ENCODE data around the gene VSTM2B. TPM values are rescaled to one million over a fixed set of nuclear protein-coding genes. Genes with fewer than 3 reads are reported as not detected.

The VSTM2B gene
- total RNA-seq, 1 experiment from 2014 or later = 0.31 TPM

- H3K4me1 ChIP-seq (ENCODE audit: insufficient read depth, low read length) = no peaks in the 10 kb centered on the region
- no peak for DNase-seq
- Mint-ChIP-seq H3K27ac (no peak overlapping the region), H3K4me1 (peaks cover 5 to 12% of the 10 kb centered on the region in 2 experiments; a peak in 3 of 4 replicates), H3K9me3 (peaks cover 6 to 9% of the 10 kb centered on the region in 2 experiments; a peak in 3 of 5 replicates), H3K36me3 (ENCODE audit: insufficient read depth in 1 of 3, low read depth in 3 of 3) (peaks cover 3 to 5% (median 4%) of the 10 kb centered on the region in 3 experiments; a peak in 2 of 7 replicates), H3K4me3 (no peak overlapping the region; a peak in 1 of 5 replicates), H3K27me3 (ENCODE audit: low read depth) (peaks cover 7% of the 10 kb centered on the region)
- H3K4me2 ChIP-seq (ENCODE audit: insufficient read depth, insufficient read length, low read length) = no peak overlapping the region
- H3K23ac ChIP-seq (ENCODE audit: insufficient read length, low read depth, low read length) = no peak overlapping the region
- no peak overlapping the region for H2AFZ ChIP-seq (ENCODE audit: low read length)
- no peak overlapping the region for H3K9ac ChIP-seq (ENCODE audit: extremely low read depth, insufficient read length, low read length)
- no peak overlapping the region for H2BK120ac ChIP-seq (ENCODE audit: low read depth, low read length, poor library complexity, severe bottlenecking)
- H3T11ph ChIP-seq (ENCODE audit: low read length) = no peak overlapping the region
- no peak overlapping the region for H3K4ac ChIP-seq (ENCODE audit: low read depth, low read length)
- H3K18ac ChIP-seq (ENCODE audit: insufficient read length, low read depth, low read length) = no peak overlapping the region
- no peak overlapping the region for H4K91ac ChIP-seq (ENCODE audit: insufficient read length, low read depth, low read length)
- H3K79me1 ChIP-seq (ENCODE audit: insufficient read depth, low read depth, low read length, poor library complexity, severe bottlenecking) = no peaks in the 10 kb centered on the region
- no peak overlapping the region for H4K5ac ChIP-seq (ENCODE audit: insufficient read length, low read depth, low read length)
- H3K9me3 ChIP-seq (ENCODE audit: control insufficient read depth, low read depth, low read length) = no peaks in the 10 kb centered on the region
- H3K79me2 ChIP-seq (ENCODE audit: insufficient read depth, low read length) = no peaks in the 10 kb centered on the region
- no peak for TF ChIP-seq CTCF (conservative IDR thresholded peaks at IDR 0.05)
- no peaks in the 10 kb centered on the region for H4K20me1 ChIP-seq (ENCODE audit: control insufficient read depth, insufficient read depth, insufficient read length)
- H3K14ac ChIP-seq (ENCODE audit: insufficient read depth, low read length) = no peak overlapping the region
- H3K27me3 ChIP-seq (ENCODE audit: insufficient read depth, low read length) = no peaks in the 10 kb centered on the region
- no peak overlapping the region for H2AK5ac ChIP-seq (ENCODE audit: insufficient read length, low read length)
- H2BK5ac ChIP-seq (ENCODE audit: insufficient read length, low read length) = no peak overlapping the region
- no peak overlapping the region for H3K27ac ChIP-seq (ENCODE audit: insufficient read length, low read depth, low read length)
- H2BK20ac ChIP-seq (ENCODE audit: low read depth, low read length, poor library complexity, severe bottlenecking) = no peak overlapping the region
- no peak overlapping the region for H3K56ac ChIP-seq (ENCODE audit: insufficient read length, low read depth, low read length)
- no peak overlapping the region for H2BK12ac ChIP-seq (ENCODE audit: insufficient read length, low read depth, low read length)
- H2BK15ac ChIP-seq (ENCODE audit: low read depth, low read length) = no peak overlapping the region
- WGBS (ENCODE audit: extremely low coverage, insufficient read length, low lambda C conversion rate) = no CpG with 5 or more reads among the region's 7 CpGs
- H3K23me2 ChIP-seq (ENCODE audit: insufficient read length, low read depth, low read length, poor library complexity, severe bottlenecking) = no peaks in the 10 kb centered on the region
- H4K8ac ChIP-seq (replicated peaks; ENCODE audit: insufficient read length, low read depth, low read length) = no peak overlapping the region
Measured at GRCh38 chr19:29480507-29480906, 45.3 kb upstream of the VSTM2B start.
